SH-SY5Y (cell line): ENCODE data around the gene SELENOM.

Source experiments
- GATA2 ChIP-seq: IDR thresholded peaks from 2 replicates; pipeline ENCODE4 v1.6.1; 2011; ENCODE audit warnings: mild to moderate bottlenecking, low read depth, low read length
- GATA3 ChIP-seq: IDR thresholded peaks from 2 replicates; pipeline ENCODE4 v1.6.1; 2011; ENCODE audit warnings: low read depth, mild to moderate bottlenecking, low read length, moderate library complexity

SELENOM gene

GRCh38 chr22:31139866-31140716 lies 32.7 kb upstream of the SELENOM start, which contains the start of gene PLA2G3:
Gene PLA2G3, minus strand, starts transcription at chr22:31140508. Its CDS starts 154 bp downstream, at chr22:31140354.
- TF ChIP-seq GATA3, result no peak
- TF ChIP-seq GATA2, result no peak

- TF ChIP-seq GATA3 (no peak), GATA2 (no peak)
These were observed 31.7 kb upstream of the SELENOM start for GRCh38 chr22:31139066-31139465.

GRCh38 chr22:31138126-31138525 lies 30.8 kb upstream of the SELENOM start:
- no peak for TF ChIP-seq GATA2
- TF ChIP-seq GATA3, result no peak

GRCh38 chr22:31137721-31138120 lies 30.4 kb upstream of the SELENOM start:
- TF ChIP-seq GATA2, result no peak
- TF ChIP-seq GATA3, result no peak

- no peak for TF ChIP-seq GATA3
- TF ChIP-seq GATA2, result no peak
These were observed 29.3 kb upstream of the SELENOM start for GRCh38 chr22:31136711-31137110.

- TF ChIP-seq GATA2 (no peak), GATA3 (no peak)
These were observed 28.8 kb upstream of the SELENOM start for GRCh38 chr22:31136155-31136554.

- TF ChIP-seq GATA3, result no peak
- no peak for TF ChIP-seq GATA2
These were observed 28.3 kb upstream of the SELENOM start for GRCh38 chr22:31135706-31136105.

GRCh38 chr22:31134688-31135087 lies 27.3 kb upstream of the SELENOM start:
- TF ChIP-seq GATA2 (no peak), GATA3 (no peak)

- TF ChIP-seq GATA3 (no peak), GATA2 (no peak)
These were observed 26.5 kb upstream of the SELENOM start for GRCh38 chr22:31133911-31134310.

GRCh38 chr22:31130873-31131272 lies 23.5 kb upstream of the SELENOM start:
- TF ChIP-seq GATA3 (no peak), GATA2 (peak; percentile 52; the same call in 1 of the 2 replicates)

- TF ChIP-seq GATA3 (no peak), GATA2 (no peak)
These were observed 20.8 kb upstream of the SELENOM start for GRCh38 chr22:31128156-31128555.

- TF ChIP-seq GATA2 (no peak), GATA3 (no peak)
These were observed 19.9 kb upstream of the SELENOM start for GRCh38 chr22:31127181-31127772.

- no peak for TF ChIP-seq GATA2
- TF ChIP-seq GATA3, result no peak
These were observed 19.5 kb upstream of the SELENOM start for GRCh38 chr22:31126869-31127175.

GRCh38 chr22:31126128-31126868 lies 18.9 kb upstream of the SELENOM start:
- TF ChIP-seq GATA2 (no peak), GATA3 (no peak)

- no peak for TF ChIP-seq GATA2
- TF ChIP-seq GATA3, result no peak
These were observed 18.3 kb upstream of the SELENOM start for GRCh38 chr22:31125521-31126117.

- no peak for TF ChIP-seq GATA3
- TF ChIP-seq GATA2, result no peak
These were observed 17.6 kb upstream of the SELENOM start for GRCh38 chr22:31124811-31125465.
